Urinary bladder (tissue), 4 donors: ENCODE results near the gene COG7. TPM values are rescaled to one million over a fixed set of nuclear protein-coding genes. Genes with fewer than 3 reads are reported as not detected.
"Not testable (repeated sequence)": the region's sequence is repeated elsewhere in the genome, so short reads cannot be mapped to it uniquely, and the experiment has no call there.

Source experiments
- DNase-seq: peaks from one replicate; pipeline ENCODE4 v3.0.0-alpha.2; 2015; ENCODE audit errors: extremely low spot score
- H3K27ac ChIP-seq: one replicate; pipeline ENCODE4 v1.5.1; 2013; ENCODE audit warnings: low read depth, mild to moderate bottlenecking, moderate library complexity
- H3K36me3 ChIP-seq: one replicate; pipeline ENCODE4 v1.6.1; 2013; ENCODE audit warnings: mild to moderate bottlenecking, moderate library complexity; ENCODE audit not compliant: insufficient read depth
- H3K4me1 ChIP-seq: one replicate; pipeline ENCODE4 v1.6.1; 2013; ENCODE audit warnings: mild to moderate bottlenecking, moderate library complexity; ENCODE audit not compliant: insufficient read depth
- H3K4me3 ChIP-seq: one replicate; pipeline ENCODE4 v1.5.1; 2013; ENCODE audit warnings: low read depth, low read length
- WGBS: extraction: QIAGEN DNeasy Blood & Tissue Kit; methylation state at CpG from one replicate; pipeline ENCODE4 v1.1.7; 2013; 5-methylcytosine and 5-hydroxymethylcytosine counted together
- polyA plus RNA-seq: library from polyadenylated mRNA; stranded (reverse); fragments of 200-250 nt; gene quantifications from one replicate; pipeline ENCODE4 v1.2.3, GENCODE V29; 2013
- total RNA-seq: library from RNA; depleted of rRNA; stranded (reverse); fragments of >200 nt; gene quantifications from one replicate; pipeline ENCODE4 v1.2.3, GENCODE V29; 2014
- donor health status: healthy with polysubstance abuse.
- donor health status: healthy.

Gene COG7
- total and polyA plus RNA-seq, 2 donors: 16.6 to 25.6 TPM

GRCh38 chr16:23367988-23368387 lies 85.0 kb downstream of the COG7 start:
- no peak for DNase-seq
- Histone ChIP-seq H3K27ac (no peak overlapping the region), H3K4me1 (no peaks in the 10 kb centered on the region), H3K4me3 (no peak overlapping the region), H3K36me3 (no peaks in the 10 kb centered on the region)
- WGBS: 82% methylated on average over 8 of the region's 8 CpGs

DNA sequence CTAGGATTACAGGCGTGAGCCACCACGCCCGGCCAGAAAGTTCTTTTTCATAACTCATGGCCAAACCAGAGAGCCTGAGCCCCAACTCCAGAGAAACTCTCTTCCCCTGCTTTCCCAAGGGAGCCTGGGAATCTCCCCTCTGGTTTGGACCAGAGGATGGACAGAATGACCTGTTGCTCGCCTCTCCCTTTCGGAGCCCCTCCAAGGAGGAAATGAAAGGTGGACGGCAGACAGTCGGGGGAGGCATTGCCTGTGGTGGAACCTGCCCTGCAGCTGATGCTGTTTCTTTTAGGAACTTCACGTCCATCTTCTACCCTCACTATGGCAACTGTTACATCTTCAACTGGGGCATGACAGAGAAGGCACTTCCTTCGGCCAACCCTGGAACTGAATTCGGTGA lies 85.4 kb downstream of the COG7 start:
- Histone ChIP-seq H3K4me3 (no peak overlapping the region), H3K4me1 (no peaks in the 10 kb centered on the region), H3K36me3 (no peaks in the 10 kb centered on the region), H3K27ac (no peak overlapping the region)
- 81% methylated on average over 10 of the region's 10 CpGs for WGBS
- DNase-seq: no peak

- H3K36me3 ChIP-seq, H3K4me3 ChIP-seq, H3K27ac ChIP-seq, DNase-seq, H3K4me1 ChIP-seq: not testable (repeated sequence)
- WGBS: 78% methylated on average over 7 of the region's 7 CpGs
Measured at GRCh38 chr16:23366341-23366740, 86.6 kb downstream of the COG7 start.

GRCh38 chr16:23365602-23366240 lies 87.3 kb downstream of the COG7 start:
- H3K4me3 ChIP-seq: no peak overlapping the region
- H3K27ac ChIP-seq: no peak overlapping the region
- no peaks in the 10 kb centered on the region for H3K4me1 ChIP-seq
- no peak for DNase-seq
- WGBS: 20% methylated on average over 5 of the region's 5 CpGs
- no peaks in the 10 kb centered on the region for H3K36me3 ChIP-seq

GRCh38 chr16:23362460-23363317 lies 90.3 kb downstream of the COG7 start:
- H3K4me3 ChIP-seq: no peak overlapping the region
- H3K4me1 ChIP-seq: no peaks in the 10 kb centered on the region
- H3K36me3 ChIP-seq: no peaks in the 10 kb centered on the region
- WGBS: 52% methylated on average over 11 of the region's 11 CpGs
- no peak for DNase-seq
- no peak overlapping the region for H3K27ac ChIP-seq

DNA sequence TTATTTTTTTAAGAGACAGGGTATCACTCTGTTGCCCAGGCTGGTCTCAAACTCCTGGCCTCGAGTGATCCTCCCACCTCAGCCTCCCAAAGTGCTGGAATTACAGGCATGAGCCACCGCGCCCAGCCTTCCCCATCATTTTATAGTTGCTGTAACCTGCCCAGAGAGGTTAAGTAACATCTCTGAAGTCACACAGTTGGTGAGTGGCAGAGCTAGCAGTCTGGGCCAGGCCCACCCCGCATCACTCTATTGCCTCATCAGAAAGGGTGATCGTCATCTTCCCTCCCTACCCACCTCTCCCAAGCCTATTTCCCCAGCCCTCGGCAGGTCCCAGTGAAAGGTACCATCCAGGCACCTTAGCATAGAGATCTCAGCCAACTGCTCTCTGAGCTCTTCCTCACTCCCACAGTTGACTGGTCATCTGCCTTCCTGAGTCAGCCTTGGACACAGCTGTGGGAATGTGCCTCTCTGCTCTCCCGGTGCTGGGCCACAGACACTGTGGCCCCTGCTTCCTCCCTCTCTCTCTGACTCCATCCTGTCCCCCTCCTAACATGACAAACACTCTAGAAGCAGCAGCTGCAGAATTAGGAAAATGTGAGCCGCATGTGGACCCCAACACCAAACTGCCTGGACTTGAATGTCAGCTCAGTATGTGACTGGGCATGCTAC lies 93.8 kb downstream of the COG7 start:
- no peak for DNase-seq
- Histone ChIP-seq H3K4me3 (no peak overlapping the region), H3K36me3 (no peaks in the 10 kb centered on the region), H3K4me1 (no peaks in the 10 kb centered on the region), H3K27ac (no peak overlapping the region)
- WGBS: 76% methylated on average over 8 of the region's 8 CpGs

DNA sequence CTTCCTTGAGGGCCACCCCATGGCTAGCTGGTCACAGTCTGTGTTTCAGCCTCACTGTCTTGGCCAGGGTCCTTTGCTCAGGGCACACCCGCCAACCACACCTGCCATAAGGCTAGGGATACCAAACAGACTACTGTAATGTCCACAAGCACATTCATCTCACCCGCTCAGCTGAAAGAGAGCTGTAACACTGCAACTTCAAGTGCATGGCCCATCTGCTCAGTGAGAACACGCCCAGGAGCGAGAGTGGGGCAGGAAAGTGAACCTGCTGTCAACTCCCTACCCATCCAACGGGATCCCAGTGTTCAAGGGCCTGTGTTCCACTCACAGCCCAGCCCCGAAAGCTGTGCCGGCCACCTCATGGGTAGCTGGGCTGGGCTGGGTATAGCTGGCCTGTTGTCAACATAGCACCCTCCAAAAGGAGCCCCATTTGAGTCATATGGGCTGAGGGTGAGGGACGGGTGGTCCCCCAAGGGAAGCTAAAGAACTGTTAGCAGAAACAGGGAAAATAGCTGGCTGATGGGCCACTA lies 95.2 kb downstream of the COG7 start:
- H3K36me3 ChIP-seq: no peaks in the 10 kb centered on the region
- no peaks in the 10 kb centered on the region for H3K4me1 ChIP-seq
- WGBS: 87% methylated on average over 8 of the region's 8 CpGs
- H3K4me3 ChIP-seq: no peak overlapping the region
- no peak overlapping the region for H3K27ac ChIP-seq
- no peak for DNase-seq

GRCh38 chr16:23356941-23357340 lies 96.0 kb downstream of the COG7 start:
- Histone ChIP-seq H3K4me1 (no peaks in the 10 kb centered on the region), H3K36me3 (no peaks in the 10 kb centered on the region), H3K27ac (no peak overlapping the region), H3K4me3 (no peak overlapping the region)
- 80% methylated on average over 7 of the region's 7 CpGs for WGBS
- no peak for DNase-seq

GRCh38 chr16:23355106-23355670 lies 97.8 kb downstream of the COG7 start:
- DNase-seq: no peak
- H3K4me1 ChIP-seq: no peaks in the 10 kb centered on the region
- H3K36me3 ChIP-seq: no peaks in the 10 kb centered on the region
- no peak overlapping the region for H3K27ac ChIP-seq
- WGBS: 86% methylated on average over 13 of the region's 13 CpGs
- no peak overlapping the region for H3K4me3 ChIP-seq

DNA sequence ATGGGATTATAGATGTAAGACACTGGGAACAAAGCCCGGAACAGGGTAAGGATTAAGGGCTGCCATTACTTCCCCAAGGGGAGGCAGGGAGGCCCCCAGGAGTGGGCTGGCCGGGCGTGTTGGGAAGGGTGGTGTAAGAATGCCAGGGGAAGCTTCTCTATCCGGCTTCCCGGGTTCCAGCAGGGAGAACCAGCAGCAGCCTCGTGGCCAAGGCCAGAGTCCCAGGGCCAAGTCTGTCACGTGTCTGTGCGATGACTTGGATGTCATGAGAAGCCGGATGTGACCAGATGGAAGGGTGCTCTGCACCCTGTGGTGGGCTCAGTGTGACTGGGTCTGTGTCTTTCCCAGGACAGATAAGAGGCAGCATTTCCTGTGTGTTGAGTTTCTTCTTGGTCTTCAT lies 98.7 kb downstream of the COG7 start:
- WGBS: 86% methylated on average over 9 of the region's 9 CpGs
- Histone ChIP-seq H3K27ac (no peak overlapping the region), H3K4me3 (no peak overlapping the region), H3K36me3 (no peaks in the 10 kb centered on the region), H3K4me1 (no peaks in the 10 kb centered on the region)
- no peak for DNase-seq

DNA sequence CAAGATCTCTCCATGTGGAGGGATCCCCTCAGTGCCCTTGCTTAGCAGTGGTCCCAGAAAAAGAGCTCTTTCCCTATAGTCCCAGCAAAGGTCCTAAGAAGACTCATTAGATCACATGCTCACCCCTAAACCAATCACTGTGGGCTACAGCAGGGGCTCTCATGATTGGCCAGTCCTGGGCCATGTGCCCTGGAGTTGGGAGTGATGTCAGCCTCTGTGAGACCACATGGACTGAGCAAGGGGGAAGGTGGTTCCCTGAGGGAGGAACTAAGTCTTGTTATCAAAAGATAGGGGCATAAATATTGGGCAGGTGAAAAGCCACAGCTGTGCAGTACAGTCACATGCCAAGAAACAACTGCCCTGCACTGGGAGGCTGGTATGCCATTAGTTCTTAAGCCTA lies 99.5 kb downstream of the COG7 start:
- H3K36me3 ChIP-seq: no peaks in the 10 kb centered on the region
- H3K4me1 ChIP-seq: no peaks in the 10 kb centered on the region
- H3K27ac ChIP-seq: no peak overlapping the region
- no peak for DNase-seq
- H3K4me3 ChIP-seq: no peak overlapping the region

DNA sequence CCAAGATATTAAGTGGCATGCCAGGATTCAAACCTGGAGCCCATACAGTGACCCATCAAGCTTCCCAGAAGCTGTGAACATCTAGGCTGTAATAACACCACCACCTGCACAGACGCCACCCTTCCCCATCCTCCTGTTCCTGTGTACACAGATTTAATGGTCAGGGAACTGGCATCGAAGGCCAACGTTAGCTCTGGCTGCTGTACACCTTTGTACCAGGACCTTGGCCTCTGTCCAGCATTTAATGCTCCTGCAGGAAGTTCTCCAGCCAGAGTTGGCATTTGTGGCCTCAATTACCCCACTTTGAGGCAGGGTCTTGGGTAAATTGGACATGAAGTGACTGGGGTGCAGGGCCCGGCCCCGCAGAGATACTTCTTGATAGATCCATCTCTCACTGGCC lies 101.6 kb downstream of the COG7 start:
- 83% methylated on average over 5 of the region's 5 CpGs for WGBS
- DNase-seq: no peak
- H3K36me3 ChIP-seq: no peaks in the 10 kb centered on the region

DNA sequence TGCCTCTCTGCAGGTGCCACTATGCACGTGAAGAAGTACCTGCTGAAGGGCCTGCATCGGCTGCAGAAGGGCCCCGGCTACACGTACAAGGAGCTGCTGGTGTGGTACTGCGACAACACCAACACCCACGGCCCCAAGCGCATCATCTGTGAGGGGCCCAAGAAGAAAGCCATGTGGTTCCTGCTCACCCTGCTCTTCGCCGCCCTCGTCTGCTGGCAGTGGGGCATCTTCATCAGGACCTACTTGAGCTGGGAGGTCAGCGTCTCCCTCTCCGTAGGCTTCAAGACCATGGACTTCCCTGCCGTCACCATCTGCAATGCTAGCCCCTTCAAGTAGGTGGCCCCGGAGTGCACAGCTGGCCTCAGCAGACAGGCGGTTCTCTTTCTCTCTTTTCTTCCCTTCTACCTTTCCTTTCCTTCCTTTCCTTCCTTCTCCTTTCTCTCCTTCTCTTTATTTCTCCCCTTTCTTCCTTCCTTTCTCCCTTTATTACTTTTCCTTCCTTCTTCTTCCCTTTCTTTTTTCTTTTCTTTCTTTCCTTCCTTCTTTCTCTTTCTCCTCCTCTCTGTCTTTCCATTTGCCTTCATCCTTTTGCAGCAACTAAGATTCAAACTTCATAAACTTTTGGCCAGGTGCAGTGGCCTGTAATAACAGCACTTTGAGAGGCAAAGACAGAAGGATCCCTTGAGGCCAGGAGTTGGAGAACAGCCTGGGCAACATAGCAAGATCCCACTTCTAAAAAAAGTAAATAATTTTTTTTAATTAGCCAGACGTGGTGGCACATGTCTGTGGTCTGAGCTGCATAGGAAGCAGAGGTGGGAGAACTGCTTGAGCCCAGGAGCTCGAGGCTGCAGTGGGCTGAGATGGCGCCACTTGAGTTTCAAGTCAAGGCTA lies 104.2 kb downstream of the COG7 start:
- Histone ChIP-seq H3K4me3 (no peak overlapping the region), H3K4me1 (no peaks in the 10 kb centered on the region), H3K27ac (no peak overlapping the region), H3K36me3 (no peaks in the 10 kb centered on the region)
- 58% methylated on average over 18 of the region's 18 CpGs for WGBS
- DNase-seq: no peak

More for the DNA sequence above, 101.6 kb downstream of the COG7 start:
- no peak overlapping the region for H3K4me3 ChIP-seq
- no peak overlapping the region for H3K27ac ChIP-seq
- H3K4me1 ChIP-seq: no peaks in the 10 kb centered on the region
